Natural killer cell (primary cell): Measurements from ENCODE around the gene KCNK6. TPM values are rescaled to one million over a fixed set of nuclear protein-coding genes. Genes with fewer than 3 reads are reported as not detected.

ENCODE experiments used
- ATAC-seq, 3 donors: fragments of 150-1000 bp in 2 of 3; fragments of 200-7000 bp in 1 of 3; cut with Tn5 transposase; 1 replicate in 1 of 3; 2 replicates in 2 of 3; pipeline ENCODE4 v1.10.0; 2021; ENCODE audit warnings: mild to moderate bottlenecking in 2 of 3, moderate library complexity in 2 of 3
- DNase-seq, 2 donors: peaks; one replicate each; pipeline versions ENCODE4 v3.0.0 to v3.0.0-alpha.2; 2013 to 2021; ENCODE audit warnings: mixed read lengths in 1 of 2
- H3K27ac ChIP-seq: one replicate; pipeline ENCODE4 v1.5.1; 2013; ENCODE audit warnings: mild to moderate bottlenecking, low read length
- H3K27me3 ChIP-seq: one replicate; pipeline ENCODE4 v1.6.1; 2013; ENCODE audit warnings: low read length; ENCODE audit not compliant: control insufficient read depth, insufficient read depth
- H3K36me3 ChIP-seq: one replicate; pipeline ENCODE4 v1.6.1; 2013; ENCODE audit warnings: low read length; ENCODE audit not compliant: control insufficient read depth, insufficient read depth
- H3K4me1 ChIP-seq: one replicate; pipeline ENCODE4 v1.6.1; 2013; ENCODE audit warnings: low read length; ENCODE audit not compliant: control insufficient read depth, insufficient read depth
- H3K4me3 ChIP-seq: one replicate; pipeline ENCODE4 v1.5.1; 2013; ENCODE audit warnings: low read length
- H3K9me3 ChIP-seq: one replicate; pipeline ENCODE4 v1.6.1; 2013; ENCODE audit warnings: low read length; ENCODE audit not compliant: control insufficient read depth, insufficient read depth
- H3K27ac Mint-ChIP-seq, 2 donors: one replicate each; pipeline ENCODE4 v1.8.0; 2022; ENCODE audit warnings: mild to moderate bottlenecking in 2 of 2, mixed read lengths in 2 of 2, moderate library complexity in 1 of 2
- H3K27me3 Mint-ChIP-seq, 2 donors: one replicate each; pipeline ENCODE4 v1.8.0; 2022; ENCODE audit warnings: low read depth in 2 of 2, mixed read lengths in 2 of 2
- H3K36me3 Mint-ChIP-seq: one replicate; pipeline ENCODE4 v1.8.0; 2022; ENCODE audit warnings: mixed read lengths
- H3K4me1 Mint-ChIP-seq, 2 donors: one replicate each; pipeline ENCODE4 v1.8.0; 2022; ENCODE audit warnings: mixed read lengths in 2 of 2
- H3K4me3 Mint-ChIP-seq: one replicate; pipeline ENCODE4 v1.8.0; 2022; ENCODE audit warnings: mild to moderate bottlenecking, moderate library complexity, mixed read lengths
- H3K9me3 Mint-ChIP-seq, 2 donors: one replicate each; pipeline ENCODE4 v1.8.0; 2022; ENCODE audit warnings: mixed read lengths in 2 of 2
- WGBS: methylation state at CpG from one replicate; pipeline ENCODE4 v1.1.7; 2013; ENCODE audit warnings: missing lambda C conversion rate; ENCODE audit not compliant: insufficient coverage; 5-methylcytosine and 5-hydroxymethylcytosine counted together
- intact Hi-C: fragments of 100-400 bp; cut with micrococcal nuclease; formaldehyde crosslinking; loops from one replicate; pipeline ENCODE4 v1.14.2; 2022
- total RNA-seq, 4 donors: library from RNA; stranded (reverse); fragments of 120-200 nt in 1 of 4; gene quantifications; one replicate each; pipeline versions ENCODE4 v1.2.3 to v1.2.4, GENCODE V29; 2013 to 2022
- TF ChIP-seq, protein P1 (sequence below): fragments of 200-600 bp; IDR thresholded peaks from one replicate; pipeline ENCODE4 v1.8.0; 2022; ENCODE audit warnings: antibody characterized with exemption

The KCNK6 gene
- total RNA-seq, 3 donors from 2014 or later (not counting 1 experiment from before 2014, with no cell fraction given) = 2.1 to 6.2 (median 2.5) TPM

DNA sequence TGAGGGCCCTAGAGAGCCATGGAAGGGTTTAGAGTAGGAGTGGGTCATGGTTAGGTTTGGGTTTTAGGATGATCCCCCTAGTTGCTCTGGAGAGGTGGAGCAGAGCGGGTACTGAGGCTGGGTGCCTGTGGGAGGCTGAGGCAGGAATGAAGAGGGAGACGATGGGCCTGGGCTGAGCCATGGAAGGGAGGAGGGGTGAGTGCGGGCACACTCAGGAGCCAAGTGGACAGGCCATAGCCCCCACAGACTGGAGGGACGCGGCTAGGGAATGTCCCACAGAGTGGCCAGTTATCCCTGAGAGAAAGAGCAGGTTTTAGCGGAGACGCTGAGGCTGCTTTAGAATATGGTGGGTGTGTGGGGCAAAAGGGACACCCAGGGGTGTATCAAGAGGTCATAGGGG lies 10.0 kb downstream of the KCNK6 start:
- Histone ChIP-seq H3K27me3 (no peaks in the 10 kb centered on the region), H3K4me3 (no peak overlapping the region), H3K4me1 (no peaks in the 10 kb centered on the region), H3K27ac (no peak overlapping the region), H3K36me3 (peaks cover 4% of the 10 kb centered on the region), H3K9me3 (no peaks in the 10 kb centered on the region)
- ATAC-seq (no peak), DNase-seq (no peak)
- H3K27ac Mint-ChIP-seq = no peak overlapping the region
- H3K36me3 Mint-ChIP-seq = no peaks in the 10 kb centered on the region
- H3K9me3 Mint-ChIP-seq = no peaks in the 10 kb centered on the region
- no peaks in the 10 kb centered on the region for H3K4me1 Mint-ChIP-seq
- no peak overlapping the region for H3K4me3 Mint-ChIP-seq
- H3K27me3 Mint-ChIP-seq = peaks cover 0 to 4% of the 10 kb centered on the region in 2 donors
- WGBS = over 99% methylated on average over 7 of the region's 7 CpGs
- intact Hi-C loops = loop anchor here (5.0 to 10.0 kb wide), 2 partner anchors 187 to 1015 kb away; no protein-coding TSS in a partner anchor
- TF ChIP-seq, protein P1, sequence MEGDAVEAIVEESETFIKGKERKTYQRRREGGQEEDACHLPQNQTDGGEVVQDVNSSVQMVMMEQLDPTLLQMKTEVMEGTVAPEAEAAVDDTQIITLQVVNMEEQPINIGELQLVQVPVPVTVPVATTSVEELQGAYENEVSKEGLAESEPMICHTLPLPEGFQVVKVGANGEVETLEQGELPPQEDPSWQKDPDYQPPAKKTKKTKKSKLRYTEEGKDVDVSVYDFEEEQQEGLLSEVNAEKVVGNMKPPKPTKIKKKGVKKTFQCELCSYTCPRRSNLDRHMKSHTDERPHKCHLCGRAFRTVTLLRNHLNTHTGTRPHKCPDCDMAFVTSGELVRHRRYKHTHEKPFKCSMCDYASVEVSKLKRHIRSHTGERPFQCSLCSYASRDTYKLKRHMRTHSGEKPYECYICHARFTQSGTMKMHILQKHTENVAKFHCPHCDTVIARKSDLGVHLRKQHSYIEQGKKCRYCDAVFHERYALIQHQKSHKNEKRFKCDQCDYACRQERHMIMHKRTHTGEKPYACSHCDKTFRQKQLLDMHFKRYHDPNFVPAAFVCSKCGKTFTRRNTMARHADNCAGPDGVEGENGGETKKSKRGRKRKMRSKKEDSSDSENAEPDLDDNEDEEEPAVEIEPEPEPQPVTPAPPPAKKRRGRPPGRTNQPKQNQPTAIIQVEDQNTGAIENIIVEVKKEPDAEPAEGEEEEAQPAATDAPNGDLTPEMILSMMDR = no peak

DNA sequence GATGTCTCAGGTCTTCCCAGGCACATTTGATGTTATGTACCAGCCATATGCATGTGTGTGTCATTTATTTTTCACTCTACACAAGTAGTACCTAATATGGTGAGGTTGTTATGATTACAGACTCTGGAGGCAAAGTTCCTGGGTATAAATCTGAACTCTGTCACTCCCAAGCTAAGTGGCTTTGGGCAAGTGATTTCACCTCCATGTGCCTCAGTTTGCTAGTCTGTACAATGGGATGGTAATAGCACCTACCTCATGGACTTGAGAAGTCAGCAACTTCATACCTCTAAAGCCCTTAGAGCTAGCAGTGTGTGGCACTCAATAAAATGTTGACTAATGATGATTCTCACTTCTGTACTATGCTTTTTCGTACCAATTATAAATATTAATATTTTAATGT lies 12.1 kb downstream of the KCNK6 start:
- H3K4me1 ChIP-seq = peaks cover 5% of the 10 kb centered on the region
- H3K4me3 Mint-ChIP-seq = no peak overlapping the region
- DNase-seq = no peak
- H3K36me3 Mint-ChIP-seq = no peaks in the 10 kb centered on the region
- no peak overlapping the region for H3K27ac Mint-ChIP-seq
- no peaks in the 10 kb centered on the region for H3K9me3 Mint-ChIP-seq
- no peaks in the 10 kb centered on the region for H3K27me3 ChIP-seq
- TF ChIP-seq, protein P1 = no peak
- H3K27me3 Mint-ChIP-seq = peaks cover 0 to 4% of the 10 kb centered on the region in 2 donors
- H3K36me3 ChIP-seq = peaks cover 4% of the 10 kb centered on the region
- ATAC-seq = no peak
- intact Hi-C loops = loop anchor here (5.0 to 10.0 kb wide), 2 partner anchors 189 to 1017 kb away; no protein-coding TSS in a partner anchor
- WGBS = 100% methylated on average over 1 of the region's 1 CpG
- H3K27ac ChIP-seq = no peak overlapping the region
- H3K9me3 ChIP-seq = no peaks in the 10 kb centered on the region
- H3K4me3 ChIP-seq = no peak overlapping the region
- H3K4me1 Mint-ChIP-seq = peaks cover 8 to 14% of the 10 kb centered on the region in 2 donors

DNA sequence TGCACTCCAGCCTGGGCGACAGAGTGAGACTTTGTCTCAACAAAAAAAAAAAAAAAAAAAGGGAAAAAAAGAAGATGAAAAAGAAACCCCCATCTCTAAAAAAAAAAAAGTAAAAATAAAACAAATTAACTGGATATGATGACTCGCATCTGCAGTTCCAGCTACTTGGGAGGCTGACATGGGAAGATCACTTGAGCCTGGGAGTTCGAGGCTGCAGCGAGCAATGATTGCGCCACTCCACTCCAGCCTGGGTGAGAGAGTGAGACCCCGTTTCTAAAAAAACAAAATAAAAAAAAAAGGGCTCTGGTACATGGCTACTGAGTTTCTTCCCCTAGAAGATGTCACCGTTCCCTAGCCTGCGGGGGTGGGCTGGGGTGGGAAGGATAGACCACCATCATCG lies 13.6 kb downstream of the KCNK6 start:
- Histone ChIP-seq H3K27ac (no peak overlapping the region), H3K36me3 (no peaks in the 10 kb centered on the region), H3K27me3 (no peaks in the 10 kb centered on the region), H3K4me3 (no peak overlapping the region), H3K9me3 (no peaks in the 10 kb centered on the region), H3K4me1 (peaks cover 16% of the 10 kb centered on the region)
- Mint-ChIP-seq H3K27ac (no peak overlapping the region), H3K4me3 (no peak overlapping the region), H3K9me3 (no peaks in the 10 kb centered on the region), H3K27me3 (peaks cover 0 to 4% of the 10 kb centered on the region in 2 donors), H3K36me3 (no peaks in the 10 kb centered on the region), H3K4me1 (peaks cover 14 to 22% of the 10 kb centered on the region in 2 donors)
- 95% methylated on average over 5 of the region's 9 CpGs for WGBS
- DNase-seq (no peak), ATAC-seq (no peak)
- intact Hi-C loops = loop anchor here (5.0 to 10.0 kb wide), 2 partner anchors 191 to 1018 kb away; no protein-coding TSS in a partner anchor
- TF ChIP-seq, protein P1 = no peak
